ENCODE results near the gene RGS11.

- TF ChIP-seq, protein P1, sequence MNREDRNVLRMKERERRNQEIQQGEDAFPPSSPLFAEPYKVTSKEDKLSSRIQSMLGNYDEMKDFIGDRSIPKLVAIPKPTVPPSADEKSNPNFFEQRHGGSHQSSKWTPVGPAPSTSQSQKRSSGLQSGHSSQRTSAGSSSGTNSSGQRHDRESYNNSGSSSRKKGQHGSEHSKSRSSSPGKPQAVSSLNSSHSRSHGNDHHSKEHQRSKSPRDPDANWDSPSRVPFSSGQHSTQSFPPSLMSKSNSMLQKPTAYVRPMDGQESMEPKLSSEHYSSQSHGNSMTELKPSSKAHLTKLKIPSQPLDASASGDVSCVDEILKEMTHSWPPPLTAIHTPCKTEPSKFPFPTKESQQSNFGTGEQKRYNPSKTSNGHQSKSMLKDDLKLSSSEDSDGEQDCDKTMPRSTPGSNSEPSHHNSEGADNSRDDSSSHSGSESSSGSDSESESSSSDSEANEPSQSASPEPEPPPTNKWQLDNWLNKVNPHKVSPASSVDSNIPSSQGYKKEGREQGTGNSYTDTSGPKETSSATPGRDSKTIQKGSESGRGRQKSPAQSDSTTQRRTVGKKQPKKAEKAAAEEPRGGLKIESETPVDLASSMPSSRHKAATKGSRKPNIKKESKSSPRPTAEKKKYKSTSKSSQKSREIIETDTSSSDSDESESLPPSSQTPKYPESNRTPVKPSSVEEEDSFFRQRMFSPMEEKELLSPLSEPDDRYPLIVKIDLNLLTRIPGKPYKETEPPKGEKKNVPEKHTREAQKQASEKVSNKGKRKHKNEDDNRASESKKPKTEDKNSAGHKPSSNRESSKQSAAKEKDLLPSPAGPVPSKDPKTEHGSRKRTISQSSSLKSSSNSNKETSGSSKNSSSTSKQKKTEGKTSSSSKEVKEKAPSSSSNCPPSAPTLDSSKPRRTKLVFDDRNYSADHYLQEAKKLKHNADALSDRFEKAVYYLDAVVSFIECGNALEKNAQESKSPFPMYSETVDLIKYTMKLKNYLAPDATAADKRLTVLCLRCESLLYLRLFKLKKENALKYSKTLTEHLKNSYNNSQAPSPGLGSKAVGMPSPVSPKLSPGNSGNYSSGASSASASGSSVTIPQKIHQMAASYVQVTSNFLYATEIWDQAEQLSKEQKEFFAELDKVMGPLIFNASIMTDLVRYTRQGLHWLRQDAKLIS (CRISPR knock-in tag; IDR thresholded peaks at IDR 0.05), result no peak
- no peak for TF ChIP-seq CTCF (IDR thresholded peaks at IDR 0.05 in 2 of 3, conservative IDR thresholded peaks at IDR 0.05 in 1 of 3; ENCODE audit: insufficient read depth in 2 of 3, low read depth in 1 of 3, low read length in 3 of 3)
- no peak for TF ChIP-seq ZNF609 (CRISPR knock-in tag; IDR thresholded peaks at IDR 0.05; ENCODE audit: borderline replicate concordance)
These were observed 55.7 kb downstream of the RGS11 start for GRCh38 chr16:220021-220420.
